ENCODE measurements around the gene NKAIN1. TPM values are rescaled to one million over a fixed set of nuclear protein-coding genes. Genes with fewer than 3 reads are reported as not detected.

NKAIN1 gene
- total RNA-seq, 1 experiment from 2014 or later, result 1.4 TPM

DNA sequence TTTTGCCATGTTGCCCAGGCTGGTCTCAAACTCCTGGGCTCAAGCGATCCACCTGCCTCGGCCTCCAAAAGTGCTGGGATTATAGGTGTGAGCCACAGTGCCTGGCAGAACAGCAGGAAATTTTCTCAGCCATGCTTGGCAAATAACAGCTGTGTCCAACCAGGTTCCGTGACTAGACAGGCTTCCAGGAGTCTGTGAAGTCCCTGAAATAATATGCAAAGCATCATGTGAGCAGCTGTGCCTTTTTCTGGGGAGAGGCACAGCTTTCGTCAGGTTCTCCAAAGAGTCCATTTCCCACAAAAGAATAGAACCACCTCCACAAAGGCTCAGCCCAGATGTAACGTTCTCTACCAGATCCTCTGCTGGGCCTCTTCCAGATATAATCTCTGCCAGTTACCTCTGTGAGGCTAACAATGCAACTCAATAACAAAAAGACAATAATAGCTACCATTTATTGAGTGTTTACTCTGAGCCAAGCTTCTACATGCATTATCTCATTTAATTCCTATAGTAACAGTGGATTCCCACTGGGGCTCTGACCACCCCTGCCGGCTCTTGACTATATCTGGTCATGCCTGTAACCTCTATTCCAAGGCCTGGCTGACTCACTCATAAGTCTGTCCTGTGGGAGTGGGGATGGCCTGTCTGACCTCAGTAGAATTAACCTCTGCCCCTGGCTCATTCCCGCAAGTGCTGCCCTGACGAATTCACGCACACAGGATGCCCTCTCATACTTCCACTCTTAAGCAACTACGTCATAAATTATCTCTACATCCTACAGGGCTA lies 4.0 kb upstream of the NKAIN1 start:
- Histone ChIP-seq H3K4me3 (ENCODE audit: low read depth, low read length, poor library complexity, severe bottlenecking) (no peak overlapping the region), H3K4me1 (ENCODE audit: insufficient read depth, low read length, poor library complexity, severe bottlenecking) (no peaks in the 10 kb centered on the region), H3K27me3 (replicated peaks; ENCODE audit: insufficient read depth, low read depth, low read length, poor library complexity) (peaks cover 25% of the 10 kb centered on the region), H3K36me3 (ENCODE audit: insufficient read depth, low read length, poor library complexity, severe bottlenecking) (no peaks in the 10 kb centered on the region), H3K9me3 (ENCODE audit: low read depth, low read length, poor library complexity, severe bottlenecking) (no peaks in the 10 kb centered on the region), H3K27ac (ENCODE audit: low read depth, low read length, poor library complexity, severe bottlenecking) (no peak overlapping the region)
- DNase-seq (ENCODE audit: low spot score), result no peak
- POLR2A ChIA-PET (ENCODE audit: low non-redundant PET), result no interaction called here
- intact Hi-C loops (cut with micrococcal nuclease; ENCODE audit: unreplicated experiment), result no loop called here
- BruUV-seq (replicated peaks), result no TSS peak
- TF ChIP-seq EZH2 (IDR thresholded peaks at IDR 0.05; ENCODE audit: borderline replicate concordance, low read depth, low read length, poor library complexity, severe bottlenecking), result no peak
- TF ChIP-seq, protein P1, sequence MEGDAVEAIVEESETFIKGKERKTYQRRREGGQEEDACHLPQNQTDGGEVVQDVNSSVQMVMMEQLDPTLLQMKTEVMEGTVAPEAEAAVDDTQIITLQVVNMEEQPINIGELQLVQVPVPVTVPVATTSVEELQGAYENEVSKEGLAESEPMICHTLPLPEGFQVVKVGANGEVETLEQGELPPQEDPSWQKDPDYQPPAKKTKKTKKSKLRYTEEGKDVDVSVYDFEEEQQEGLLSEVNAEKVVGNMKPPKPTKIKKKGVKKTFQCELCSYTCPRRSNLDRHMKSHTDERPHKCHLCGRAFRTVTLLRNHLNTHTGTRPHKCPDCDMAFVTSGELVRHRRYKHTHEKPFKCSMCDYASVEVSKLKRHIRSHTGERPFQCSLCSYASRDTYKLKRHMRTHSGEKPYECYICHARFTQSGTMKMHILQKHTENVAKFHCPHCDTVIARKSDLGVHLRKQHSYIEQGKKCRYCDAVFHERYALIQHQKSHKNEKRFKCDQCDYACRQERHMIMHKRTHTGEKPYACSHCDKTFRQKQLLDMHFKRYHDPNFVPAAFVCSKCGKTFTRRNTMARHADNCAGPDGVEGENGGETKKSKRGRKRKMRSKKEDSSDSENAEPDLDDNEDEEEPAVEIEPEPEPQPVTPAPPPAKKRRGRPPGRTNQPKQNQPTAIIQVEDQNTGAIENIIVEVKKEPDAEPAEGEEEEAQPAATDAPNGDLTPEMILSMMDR (conservative IDR thresholded peaks at IDR 0.05; ENCODE audit: low read depth, low read length), result no peak
- CTCF ChIA-PET, result no interaction called here

DNA sequence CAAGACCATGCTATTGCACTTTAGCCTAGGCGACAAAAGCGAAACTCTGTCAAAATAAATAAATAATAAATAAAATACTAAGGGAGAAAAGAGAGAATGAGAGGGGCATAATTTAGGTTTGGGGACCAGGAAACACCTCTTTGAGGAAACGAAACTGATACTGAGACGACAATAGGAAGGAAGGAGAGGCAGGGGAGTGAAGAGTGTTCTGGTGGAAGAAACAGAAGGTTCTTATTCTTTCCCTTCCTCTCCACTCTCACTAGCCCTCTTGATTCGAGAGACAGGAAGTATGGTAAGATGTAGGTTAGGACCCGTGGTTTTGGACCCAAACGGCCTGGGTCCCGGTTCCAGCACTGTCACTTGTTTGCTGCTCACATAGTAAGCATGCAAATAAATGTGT lies 1.6 kb upstream of the NKAIN1 start:
- Histone ChIP-seq H3K27ac (ENCODE audit: low read depth, low read length, poor library complexity, severe bottlenecking) (no peak overlapping the region), H3K27me3 (replicated peaks; ENCODE audit: insufficient read depth, low read depth, low read length, poor library complexity) (peaks cover 47% of the 10 kb centered on the region), H3K4me3 (ENCODE audit: low read depth, low read length, poor library complexity, severe bottlenecking) (no peak overlapping the region), H3K36me3 (ENCODE audit: insufficient read depth, low read length, poor library complexity, severe bottlenecking) (no peaks in the 10 kb centered on the region), H3K9me3 (ENCODE audit: low read depth, low read length, poor library complexity, severe bottlenecking) (no peaks in the 10 kb centered on the region), H3K4me1 (ENCODE audit: insufficient read depth, low read length, poor library complexity, severe bottlenecking) (no peaks in the 10 kb centered on the region)
- ChIA-PET CTCF (no interaction called here), POLR2A (ENCODE audit: low non-redundant PET) (no interaction called here)
- DNase-seq (ENCODE audit: low spot score), result no peak
- intact Hi-C loops (cut with micrococcal nuclease; ENCODE audit: unreplicated experiment), result no loop called here
- BruUV-seq (replicated peaks), result no TSS peak
- no peak for TF ChIP-seq EZH2 (IDR thresholded peaks at IDR 0.05; ENCODE audit: borderline replicate concordance, low read depth, low read length, poor library complexity, severe bottlenecking)
- TF ChIP-seq, protein P1 (conservative IDR thresholded peaks at IDR 0.05; ENCODE audit: low read depth, low read length), result no peak

DNA sequence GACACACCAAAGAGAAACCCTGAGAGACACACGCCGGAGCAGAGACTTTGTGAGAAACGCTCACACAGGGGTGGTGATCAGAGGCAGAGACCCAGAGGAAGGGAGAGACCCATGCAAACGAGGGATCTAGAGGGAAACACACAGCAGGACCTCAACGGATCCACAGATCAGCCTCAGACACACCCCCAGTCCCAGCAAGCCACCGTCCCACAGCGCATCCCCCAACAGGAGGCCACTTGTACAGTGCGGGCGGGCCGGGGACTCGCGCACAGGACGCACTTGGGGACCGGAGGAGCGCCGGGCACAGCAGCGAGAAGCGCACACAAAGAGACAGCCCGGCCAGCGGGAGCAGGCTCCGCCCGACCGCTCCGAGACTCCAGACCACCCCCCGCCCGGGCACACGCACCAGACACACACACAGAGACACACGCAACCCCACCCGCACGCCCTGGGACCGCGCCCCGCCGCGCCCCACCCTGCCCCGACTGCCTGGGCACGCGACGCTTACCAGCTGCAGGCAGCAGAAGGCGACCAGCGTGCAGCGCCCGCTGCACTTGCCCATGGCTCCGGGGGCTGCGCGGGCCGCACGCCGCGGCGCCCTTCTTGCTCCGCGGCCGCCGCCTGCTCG lies 587 bp downstream of the NKAIN1 start:
- DNase-seq (ENCODE audit: low spot score), result peak; percentile 50
- no peaks in the 10 kb centered on the region for H3K9me3 ChIP-seq (ENCODE audit: low read depth, low read length, poor library complexity, severe bottlenecking)
- ChIA-PET POLR2A (ENCODE audit: low non-redundant PET) (no interaction called here), CTCF (no interaction called here)
- H3K4me1 ChIP-seq (ENCODE audit: insufficient read depth, low read length, poor library complexity, severe bottlenecking), result no peaks in the 10 kb centered on the region
- intact Hi-C loops (cut with micrococcal nuclease; ENCODE audit: unreplicated experiment), result no loop called here
- peak overlapping the region; percentile 38 for H3K4me3 ChIP-seq (ENCODE audit: low read depth, low read length, poor library complexity, severe bottlenecking)
- no TSS peak for BruUV-seq (replicated peaks)
- H3K27me3 ChIP-seq (replicated peaks; ENCODE audit: insufficient read depth, low read depth, low read length, poor library complexity), result peaks cover 55% of the 10 kb centered on the region
- TF ChIP-seq, protein P1 (conservative IDR thresholded peaks at IDR 0.05; ENCODE audit: low read depth, low read length), result no peak
- no peak for TF ChIP-seq EZH2 (IDR thresholded peaks at IDR 0.05; ENCODE audit: borderline replicate concordance, low read depth, low read length, poor library complexity, severe bottlenecking)
- H3K27ac ChIP-seq (ENCODE audit: low read depth, low read length, poor library complexity, severe bottlenecking), result no peak overlapping the region
- H3K36me3 ChIP-seq (ENCODE audit: insufficient read depth, low read length, poor library complexity, severe bottlenecking), result no peaks in the 10 kb centered on the region

Data from A673 (cell line).